GM21619 (cell line): ENCODE data around the gene EPN1.

Experiments used
- ATAC-seq: cut with Tn5 transposase; IDR thresholded peaks from one replicate; pipeline ENCODE4 v1.9.1; 2021; ENCODE audit not compliant: unreplicated experiment

Gene EPN1

DNA sequence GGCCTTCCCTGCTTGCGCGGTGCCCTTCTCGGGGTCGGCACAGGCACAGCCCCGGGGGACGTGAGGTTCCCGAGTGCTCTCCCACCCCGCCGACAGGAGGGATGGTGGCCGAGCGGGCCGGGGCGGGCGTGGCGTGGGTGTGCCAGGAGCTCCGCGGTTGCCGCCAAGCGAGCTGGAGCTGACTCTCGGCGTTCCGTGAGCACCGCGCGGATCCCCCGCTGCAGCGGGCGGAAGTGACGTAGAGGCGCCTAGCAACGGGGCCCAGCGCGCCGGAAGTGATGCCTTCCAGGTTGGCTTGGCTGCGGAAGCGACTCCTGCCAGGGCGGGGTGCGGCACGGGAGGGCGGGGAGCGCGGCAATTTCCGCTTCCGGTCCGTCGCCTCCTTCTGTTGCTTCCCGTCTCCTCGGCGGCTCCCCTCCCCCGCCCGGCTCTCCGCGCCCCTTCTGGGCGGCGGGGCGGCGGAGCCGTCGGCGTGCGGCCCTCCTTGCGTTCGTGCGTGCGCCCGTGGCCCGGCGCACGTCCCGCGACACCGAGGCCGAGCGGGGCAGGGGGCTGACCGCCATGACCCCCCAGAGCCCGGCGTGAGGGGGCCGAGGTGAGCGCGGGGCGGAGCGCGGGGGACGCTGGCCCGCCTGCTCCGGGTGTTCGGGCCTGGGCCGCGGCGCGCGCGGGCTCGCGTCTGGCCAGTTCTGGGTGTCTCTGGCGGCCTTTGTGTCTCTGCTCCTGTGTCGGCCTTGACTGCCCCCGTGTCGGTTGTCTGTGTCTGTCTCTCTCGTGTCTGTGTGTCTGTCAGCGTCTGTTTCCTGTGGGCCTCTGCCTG is at the start of gene EPN1:
Gene EPN1, plus strand, starts transcription at position 386 of the 820 bp plus-strand sequence. CDS start 3,402 bp downstream, outside the sequence.
- ATAC-seq, result peak; percentile 43

DNA sequence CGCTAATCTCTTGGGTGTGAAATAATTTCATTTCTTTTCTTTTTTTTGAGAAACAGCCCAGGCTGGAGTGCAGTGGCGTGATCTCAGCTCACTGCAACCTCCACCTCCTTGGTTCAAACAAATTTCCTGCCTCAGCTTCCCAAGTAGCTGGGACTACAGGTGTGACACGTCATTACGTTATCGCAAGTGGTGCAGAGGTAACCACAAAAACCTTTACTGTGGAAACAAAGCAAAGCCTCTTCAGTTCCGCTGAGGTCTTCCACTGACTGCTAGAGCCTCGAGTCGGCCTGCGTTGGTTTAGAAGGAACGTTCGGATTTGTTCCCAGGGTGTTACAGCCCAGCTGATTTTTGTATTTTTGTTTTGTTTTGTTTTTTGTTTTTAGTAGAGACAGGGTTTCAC is 48.7 kb upstream of the EPN1 start:
- no peak for ATAC-seq

DNA sequence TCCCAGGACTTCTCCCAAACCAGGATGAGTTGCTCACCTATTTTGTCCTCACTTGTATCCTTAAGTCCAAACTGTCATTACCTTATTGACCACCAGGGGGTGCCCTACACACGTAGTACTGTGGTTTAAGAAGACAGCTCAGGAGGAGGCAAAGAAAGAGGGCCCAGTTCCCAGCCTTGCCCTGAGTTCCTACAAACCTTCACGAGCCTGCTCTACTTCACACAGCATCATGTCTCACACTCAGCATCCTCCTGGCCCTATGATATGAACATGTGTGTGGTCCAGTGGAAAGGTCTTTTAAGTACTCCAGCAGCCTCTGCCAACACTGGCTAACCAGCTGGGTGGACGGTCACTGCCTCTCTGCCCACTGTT is 42.6 kb upstream of the EPN1 start:
- no peak for ATAC-seq

DNA sequence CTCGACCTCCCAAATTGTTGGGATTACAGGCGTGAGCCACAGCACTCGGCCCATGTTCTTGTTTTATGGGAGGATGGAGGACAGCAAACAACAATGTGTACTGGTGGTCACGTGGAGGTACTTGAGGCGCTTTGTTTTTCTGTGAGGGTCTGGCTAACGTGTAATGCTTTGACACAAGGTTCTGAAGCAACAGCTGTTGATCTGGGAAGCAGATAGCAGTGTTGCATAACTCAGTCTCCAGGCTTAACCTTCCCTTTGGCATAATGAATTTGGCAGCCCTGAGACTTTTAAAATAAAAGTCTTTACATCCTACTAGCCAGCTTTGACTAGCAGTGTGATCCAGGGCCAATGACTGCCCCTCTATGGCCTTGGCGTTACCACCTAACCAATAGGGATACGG is 41.2 kb upstream of the EPN1 start:
- no peak for ATAC-seq

DNA sequence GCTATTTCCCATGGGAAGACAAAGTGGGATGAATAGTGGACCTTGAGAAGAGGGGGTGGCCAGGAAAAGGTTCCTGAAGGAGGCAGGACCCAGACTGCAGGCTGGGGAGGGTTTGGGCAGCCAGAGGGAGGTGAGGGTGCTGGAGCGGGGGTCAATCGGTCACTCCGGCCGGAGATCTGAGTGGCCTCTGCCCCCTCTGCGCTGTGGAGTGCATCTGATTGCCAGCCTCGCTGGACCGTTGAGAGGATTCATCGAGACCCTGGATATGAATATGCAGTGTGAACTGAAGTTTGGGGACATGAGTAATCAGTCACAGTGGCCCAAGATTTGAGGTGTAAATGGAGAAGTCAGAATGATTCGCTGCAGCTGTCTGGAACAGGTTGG is 39.7 kb upstream of the EPN1 start:
- ATAC-seq, result no peak

DNA sequence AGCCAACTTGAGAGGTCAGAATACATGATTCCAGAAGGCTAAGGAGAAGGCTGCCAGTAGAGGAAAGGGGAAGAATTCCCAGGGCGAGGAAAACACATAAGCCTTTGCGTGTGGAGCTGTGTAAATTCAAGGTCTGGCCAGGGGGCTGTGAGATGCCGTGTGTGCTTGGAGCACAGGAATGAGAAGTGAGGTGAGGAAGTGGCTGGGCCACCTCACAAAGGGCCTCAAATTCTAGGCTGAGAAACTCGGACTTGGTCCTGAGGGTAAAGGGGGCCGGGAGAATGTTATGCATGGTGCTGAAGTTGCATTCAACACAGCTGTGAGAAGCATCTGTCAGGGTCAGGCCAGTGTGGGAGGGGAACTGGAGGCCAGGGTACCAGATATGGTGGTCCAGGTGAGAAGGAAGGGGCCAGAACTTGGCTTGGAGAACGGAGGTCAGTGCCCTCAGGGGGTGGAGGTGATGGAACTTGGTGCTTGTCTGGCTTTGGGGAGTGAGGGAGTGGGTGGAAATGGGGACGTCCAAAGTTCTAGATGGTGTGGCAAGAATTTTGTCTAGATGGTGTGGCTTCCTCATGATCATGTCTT is 39.1 kb upstream of the EPN1 start:
- ATAC-seq, result no peak

DNA sequence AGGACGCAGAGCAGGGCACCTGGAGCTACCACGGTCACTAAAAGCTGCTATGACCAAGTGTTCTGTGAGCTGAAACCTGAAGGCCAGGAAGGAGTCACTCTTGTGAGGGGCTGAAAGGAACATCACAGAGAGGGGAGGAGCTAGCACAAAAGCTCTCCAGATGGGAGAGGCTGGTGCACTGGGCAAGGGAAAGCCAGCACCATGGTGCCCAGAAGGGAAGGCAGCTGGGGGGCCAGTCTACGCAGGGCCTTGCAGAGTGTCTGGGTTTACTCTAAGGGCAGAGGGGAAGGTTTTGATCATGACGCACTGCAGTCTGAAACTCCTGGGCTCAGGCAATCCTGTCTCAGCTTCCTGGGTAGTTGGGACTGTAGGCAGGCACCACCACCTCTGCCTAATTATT is 38.3 kb upstream of the EPN1 start:
- ATAC-seq, result no peak

DNA sequence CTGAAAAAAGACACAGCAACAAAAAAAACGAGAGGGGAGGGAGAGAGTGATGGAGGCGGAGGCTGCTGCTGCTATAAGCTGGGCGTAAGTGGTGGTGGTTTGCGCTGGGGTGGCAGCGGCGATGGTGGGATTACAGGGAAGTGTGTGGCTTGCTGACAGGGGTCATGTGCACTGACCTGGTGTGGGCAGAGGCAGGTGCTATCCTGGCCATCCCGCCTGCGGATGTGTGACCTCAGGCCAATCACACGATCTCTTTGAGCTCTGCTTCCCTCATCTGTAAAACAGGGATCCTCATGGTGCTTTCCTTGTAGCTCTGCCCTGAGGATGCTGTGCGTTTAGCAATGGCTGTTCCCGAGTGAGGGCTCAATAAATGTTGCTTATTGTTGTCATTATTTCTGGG is 37.5 kb upstream of the EPN1 start:
- ATAC-seq, result no peak

DNA sequence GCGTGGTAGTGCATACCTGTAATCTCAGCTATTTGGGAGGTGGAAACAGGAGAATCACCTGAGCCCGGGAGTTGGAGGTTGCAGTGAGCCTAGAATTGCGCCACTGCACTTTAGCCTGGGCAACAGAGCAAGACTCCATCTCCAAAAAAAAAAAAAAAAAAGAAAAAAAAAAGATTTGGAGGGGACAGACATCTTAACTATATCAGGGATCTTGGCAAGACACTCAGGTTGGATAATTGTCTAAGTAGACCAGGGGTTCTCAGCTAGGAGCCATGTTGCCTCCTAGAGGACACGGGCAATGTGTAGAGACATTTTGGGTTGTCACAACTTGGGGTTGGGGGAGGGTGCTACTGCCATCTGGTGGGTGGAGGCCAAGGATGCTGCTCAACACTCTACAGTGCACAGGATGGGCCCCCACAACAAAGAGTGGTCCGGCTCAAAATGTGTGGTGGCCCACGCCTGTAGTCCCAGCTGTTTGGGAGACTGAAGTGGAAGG is 36.1 kb upstream of the EPN1 start:
- no peak for ATAC-seq

DNA sequence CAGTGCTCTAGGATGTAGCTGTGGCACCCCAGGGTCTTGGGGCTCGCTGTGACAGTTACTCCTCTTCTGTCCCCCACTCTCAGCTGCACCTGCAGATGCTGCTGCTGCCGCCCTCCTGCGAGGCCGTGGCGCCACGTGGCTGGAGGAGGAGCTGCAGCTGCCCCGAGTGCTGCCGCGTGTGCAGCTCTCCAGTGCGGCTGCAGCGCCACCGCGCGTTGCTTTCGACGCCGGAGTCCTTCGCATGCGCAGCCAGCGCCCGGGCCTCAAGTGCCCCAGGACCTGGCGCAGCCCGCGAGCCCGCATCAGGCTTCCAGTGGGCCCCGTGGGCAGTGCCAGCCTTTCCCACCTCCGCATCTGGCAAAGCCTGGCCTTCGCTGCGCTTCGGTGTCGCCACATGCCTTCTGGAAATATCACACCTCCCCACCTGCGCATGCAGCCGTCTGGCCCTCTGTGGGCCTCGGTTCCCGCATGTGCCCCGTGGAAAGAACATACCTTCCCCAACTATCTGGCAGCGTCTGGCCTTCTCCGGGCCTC is 34.9 kb upstream of the EPN1 start:
- no peak for ATAC-seq

DNA sequence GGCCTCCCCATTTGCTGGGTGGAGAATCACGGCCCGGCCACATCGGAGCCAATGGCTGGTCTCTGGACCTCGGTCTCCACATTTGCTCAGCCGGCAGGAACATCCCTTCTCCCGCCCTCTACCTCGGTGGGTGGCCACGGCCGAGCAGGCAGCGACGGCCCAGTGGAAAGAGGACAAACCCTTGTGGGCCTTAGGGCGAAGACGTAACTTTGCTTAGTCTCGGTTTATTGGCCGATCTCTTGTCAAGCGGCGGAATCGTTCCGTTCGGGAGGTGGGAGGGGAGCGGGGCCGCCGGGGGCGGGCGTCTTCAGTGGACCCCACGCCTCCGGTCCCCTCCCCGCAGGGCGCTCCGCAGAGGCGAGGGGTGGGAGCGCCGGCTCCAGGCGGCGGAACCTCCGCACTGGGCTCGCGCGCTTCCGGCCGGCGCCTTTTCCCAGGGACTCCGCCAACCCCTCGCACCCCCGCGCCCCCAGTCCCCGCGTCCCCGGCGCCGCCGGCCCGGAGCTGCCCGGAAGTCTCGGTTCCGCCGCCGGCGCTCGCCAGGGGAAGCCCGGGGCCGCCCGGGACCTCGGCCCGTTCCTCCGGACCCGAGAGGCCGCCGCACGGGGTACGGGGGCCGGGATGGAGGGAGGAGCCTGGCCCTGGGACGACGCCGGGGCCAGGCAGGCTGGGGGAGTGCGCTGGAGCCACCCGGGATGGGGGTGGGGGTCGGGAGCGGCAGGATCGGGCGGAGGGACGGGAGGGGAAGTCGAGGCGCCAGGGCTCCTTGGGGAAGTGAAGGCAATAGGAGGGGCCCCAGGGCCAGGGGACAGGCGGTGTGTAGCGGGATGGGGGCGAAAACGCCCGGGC is 34.2 kb upstream of the EPN1 start, which contains the start of gene ZNF580:
Gene ZNF580, plus strand, starts transcription at position 426 of the 849 bp plus-strand sequence. CDS start 1,507 bp downstream, outside the sequence.
- ATAC-seq, result no peak

DNA sequence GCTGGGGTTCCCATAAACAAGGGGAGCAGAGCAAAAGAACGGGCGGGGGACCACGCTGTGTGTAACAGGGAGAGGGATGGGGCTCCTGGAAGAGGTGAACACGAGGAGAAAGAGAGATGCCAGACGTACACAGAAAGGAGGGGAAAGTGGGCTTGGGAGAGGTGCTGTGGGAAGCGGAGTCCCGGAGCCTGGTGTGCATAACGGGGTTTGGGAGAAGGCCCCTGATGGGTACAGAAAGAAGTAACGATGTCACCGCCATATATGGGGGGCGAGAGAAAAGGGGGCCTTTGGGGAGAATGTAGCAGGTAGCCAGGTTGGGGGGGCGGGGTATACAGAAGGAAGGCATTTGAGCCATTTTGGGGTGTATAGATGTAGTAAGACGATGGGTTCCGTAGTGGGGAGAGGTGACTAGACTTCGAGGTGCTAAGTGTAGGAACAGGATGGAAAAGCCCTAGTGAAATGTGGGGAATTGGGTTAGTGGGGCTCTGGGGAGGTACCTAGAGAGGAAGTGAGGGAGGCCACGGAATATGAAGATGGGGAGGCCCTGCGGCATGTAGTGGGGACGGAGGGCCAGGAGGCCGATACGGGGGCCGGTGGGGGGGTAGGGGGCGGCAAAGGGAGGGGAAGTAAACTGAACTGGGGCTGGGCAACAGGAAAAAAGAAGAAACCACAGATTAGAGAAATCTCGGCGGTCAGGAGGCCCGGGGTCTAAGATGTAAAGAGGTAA is 33.4 kb upstream of the EPN1 start:
- ATAC-seq, result no peak

DNA sequence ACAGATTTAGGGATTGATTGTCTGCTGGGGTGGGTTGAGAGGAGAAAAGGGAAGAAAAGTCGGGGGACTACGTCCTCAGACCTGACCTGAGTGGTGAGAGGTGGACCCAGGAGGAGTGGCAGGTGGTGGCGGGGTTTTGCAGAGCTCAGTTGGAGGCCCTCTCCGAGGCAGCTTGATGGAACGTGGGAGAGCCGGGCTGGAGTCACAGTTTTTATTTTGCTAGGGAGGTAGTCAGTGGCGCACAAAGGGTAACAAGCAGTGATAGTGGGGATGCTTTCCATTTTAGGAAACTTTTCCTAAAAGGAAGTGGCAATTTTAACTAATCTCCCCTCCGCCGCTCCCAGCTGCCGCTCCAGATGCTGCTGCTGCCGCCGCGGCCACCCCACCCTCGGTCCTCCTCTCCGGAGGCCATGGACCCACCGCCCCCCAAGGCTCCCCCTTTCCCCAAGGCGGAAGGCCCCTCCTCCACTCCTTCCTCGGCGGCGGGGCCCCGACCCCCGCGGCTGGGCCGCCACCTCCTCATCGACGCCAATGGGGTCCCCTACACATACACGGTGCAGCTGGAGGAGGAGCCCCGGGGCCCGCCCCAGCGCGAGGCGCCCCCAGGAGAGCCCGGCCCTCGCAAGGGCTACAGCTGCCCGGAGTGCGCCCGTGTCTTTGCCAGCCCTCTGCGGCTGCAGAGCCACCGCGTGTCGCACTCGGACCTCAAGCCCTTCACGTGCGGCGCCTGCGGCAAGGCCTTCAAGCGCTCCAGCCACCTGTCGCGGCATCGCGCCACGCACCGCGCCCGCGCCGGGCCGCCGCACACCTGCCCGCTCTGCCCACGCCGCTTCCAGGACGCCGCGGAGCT is 32.6 kb upstream of the EPN1 start:
- ATAC-seq, result no peak

DNA sequence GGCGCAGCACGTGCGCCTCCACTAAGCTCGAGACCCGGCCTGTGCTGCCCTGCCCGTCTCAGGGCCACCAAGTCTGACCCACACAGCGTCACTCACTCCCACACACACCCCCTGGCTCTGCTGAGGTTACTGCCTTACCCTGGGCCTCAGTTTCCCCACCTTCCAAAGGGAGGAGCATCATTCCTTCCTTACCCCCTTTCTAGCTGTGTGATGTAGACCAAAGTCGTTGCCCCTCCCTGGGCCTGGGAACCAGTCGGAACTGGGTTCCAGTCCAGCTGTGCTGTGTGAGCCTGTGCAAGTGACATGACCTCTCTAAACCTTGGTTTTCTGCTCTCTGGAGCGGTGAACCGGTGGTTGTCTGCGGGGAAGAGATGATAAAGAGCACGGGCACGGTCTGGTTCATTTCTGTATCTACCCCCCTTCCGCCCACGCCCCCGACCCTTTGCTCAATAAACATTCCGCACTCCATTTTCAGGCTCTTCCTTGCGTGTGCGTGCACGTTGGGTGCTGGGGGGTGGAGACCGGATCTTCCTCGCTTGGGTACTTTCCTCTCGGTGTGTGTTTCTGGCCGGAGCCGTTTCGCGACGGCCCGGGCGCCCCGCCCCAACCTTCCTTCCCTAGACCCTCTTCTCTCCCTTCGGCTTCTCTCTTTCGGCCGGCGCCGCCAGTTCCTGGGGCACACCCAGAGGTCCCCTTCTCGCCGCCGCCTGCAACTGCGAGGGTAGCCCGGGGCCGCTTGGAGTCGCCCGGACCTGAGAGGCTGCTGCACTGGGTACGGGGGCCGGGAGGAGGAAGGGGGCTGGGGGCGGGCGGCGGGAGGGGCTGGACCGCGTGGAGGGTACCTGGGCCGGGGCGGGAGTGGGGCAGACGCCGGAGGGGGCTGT is 31.8 kb upstream of the EPN1 start, which contains the start of gene ZNF581:
Gene ZNF581, plus strand, starts transcription at position 647 of the 884 bp plus-strand sequence. CDS start 923 bp downstream, outside the sequence.
- ATAC-seq, result no peak

DNA sequence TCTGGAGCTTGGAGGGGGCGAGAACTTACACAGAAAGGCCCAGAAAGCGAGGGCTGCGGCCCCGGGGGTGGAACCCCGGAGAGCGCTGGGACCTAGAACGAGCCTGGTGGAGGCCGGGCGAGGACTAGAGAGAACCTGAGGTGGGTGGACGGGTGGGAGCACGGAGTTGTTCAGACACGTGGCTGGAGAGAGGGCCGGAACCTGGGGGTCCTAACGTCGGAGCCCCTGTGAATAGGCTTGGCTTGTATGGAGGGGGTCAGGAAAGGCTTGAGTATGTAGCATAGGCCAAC is 31.2 kb upstream of the EPN1 start:
- ATAC-seq, result no peak

DNA sequence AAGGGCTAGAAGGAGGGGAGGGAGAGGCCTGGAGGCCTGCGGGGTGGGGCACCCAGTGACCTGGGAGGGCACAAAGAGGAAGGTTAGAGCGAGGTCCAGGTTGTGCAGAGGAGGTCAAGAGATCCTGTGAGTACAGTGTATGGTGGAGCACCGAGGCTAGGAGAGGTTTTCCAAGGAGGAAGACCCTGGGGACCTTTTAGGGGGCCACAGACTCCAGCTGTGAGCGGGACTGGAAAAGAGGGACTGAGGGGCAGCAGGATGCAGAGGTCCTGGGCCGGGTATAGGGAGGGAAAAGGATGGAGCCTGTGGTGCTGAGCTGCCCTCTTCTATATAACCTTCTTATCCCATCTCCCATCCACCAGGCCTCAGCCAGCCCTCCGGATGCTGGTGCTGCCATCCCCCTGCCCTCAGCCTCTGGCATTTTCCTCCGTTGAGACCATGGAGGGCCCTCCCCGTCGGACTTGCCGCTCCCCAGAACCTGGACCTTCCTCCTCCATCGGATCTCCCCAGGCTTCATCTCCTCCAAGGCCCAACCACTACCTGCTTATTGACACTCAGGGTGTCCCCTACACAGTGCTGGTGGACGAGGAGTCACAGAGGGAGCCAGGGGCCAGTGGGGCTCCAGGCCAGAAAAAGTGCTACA is 30.7 kb upstream of the EPN1 start:
- ATAC-seq, result no peak

DNA sequence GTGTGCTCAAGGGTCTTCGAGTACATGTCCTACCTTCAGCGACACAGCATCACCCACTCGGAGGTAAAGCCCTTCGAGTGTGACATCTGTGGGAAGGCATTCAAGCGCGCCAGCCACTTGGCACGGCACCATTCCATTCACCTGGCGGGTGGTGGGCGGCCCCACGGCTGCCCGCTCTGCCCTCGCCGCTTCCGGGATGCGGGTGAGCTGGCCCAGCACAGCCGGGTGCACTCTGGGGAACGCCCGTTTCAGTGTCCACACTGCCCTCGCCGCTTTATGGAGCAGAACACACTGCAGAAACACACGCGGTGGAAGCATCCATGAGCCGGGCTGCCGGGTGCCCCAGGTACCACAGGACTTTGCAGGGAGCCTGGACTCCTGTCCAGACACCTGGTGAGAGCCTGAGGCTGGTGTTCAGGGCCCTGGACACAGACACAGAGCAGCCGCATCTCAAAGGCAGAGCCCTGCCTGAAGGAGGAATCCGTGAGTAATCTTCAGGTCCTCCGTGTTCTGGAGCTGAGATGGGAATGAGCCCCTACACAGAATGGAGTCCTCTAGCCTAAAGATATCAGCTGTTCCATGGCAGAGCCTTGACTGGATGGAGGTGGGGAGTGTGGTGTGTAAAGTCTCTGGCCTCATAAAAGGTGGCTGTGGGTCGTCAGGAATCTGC is 30.0 kb upstream of the EPN1 start:
- no peak for ATAC-seq

DNA sequence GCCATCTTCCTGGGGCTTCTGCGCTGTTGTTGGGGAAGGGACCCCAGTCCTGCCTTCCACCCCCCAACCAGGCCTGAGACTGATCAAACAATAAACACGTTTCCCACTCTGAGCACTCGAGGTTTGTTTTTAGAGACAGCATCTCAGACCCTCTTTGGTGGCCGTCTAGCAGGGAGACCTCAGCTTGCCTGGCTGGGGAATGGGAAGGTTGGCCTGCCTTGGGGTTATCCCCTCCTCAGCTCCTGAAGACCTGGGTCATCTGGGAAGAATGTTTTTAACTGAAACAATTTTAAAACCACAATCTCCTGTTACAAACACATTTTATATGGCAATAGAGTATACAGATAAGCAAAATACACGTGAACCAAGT is 29.5 kb upstream of the EPN1 start:
- no peak for ATAC-seq
